Lung microvascular endothelial cell (primary cell): ENCODE results near the gene LRRIQ3. TPM values are rescaled to one million over a fixed set of nuclear protein-coding genes. Genes with fewer than 3 reads are reported as not detected.

Experiments used
- DNase-seq, 2 donors: peaks; one replicate each; pipeline versions ENCODE4 v3.0.0 to v3.0.0-alpha.2; 2010; ENCODE audit warnings: low read depth in 2 of 2
- total RNA-seq: library from RNA; depleted of rRNA; stranded (reverse); fragments of >200 nt; gene quantifications from 2 replicates; pipeline ENCODE4 v1.2.1, GENCODE V29; 2014

The LRRIQ3 gene
- total RNA-seq, 1 donor from 2014 or later: under 0.01 TPM

DNA sequence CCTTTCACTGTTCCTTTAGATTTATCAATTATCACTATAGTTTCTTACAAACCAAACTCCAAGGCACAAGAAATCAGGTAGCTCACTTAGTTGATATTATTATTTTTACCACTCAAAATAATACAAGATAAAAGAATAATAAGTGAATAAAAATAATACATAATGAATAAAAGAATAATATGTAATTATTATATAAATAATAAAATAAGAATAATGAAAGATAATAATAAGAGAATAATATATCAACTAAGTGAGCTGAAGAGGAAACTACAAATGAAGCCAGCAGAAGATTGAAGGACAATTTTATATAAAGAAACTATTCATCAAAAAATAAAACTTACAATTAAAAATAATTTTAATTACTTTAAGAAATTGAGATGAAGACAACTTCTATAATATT lies 90.6 kb downstream of the LRRIQ3 start:
- DNase-seq: no peak

DNA sequence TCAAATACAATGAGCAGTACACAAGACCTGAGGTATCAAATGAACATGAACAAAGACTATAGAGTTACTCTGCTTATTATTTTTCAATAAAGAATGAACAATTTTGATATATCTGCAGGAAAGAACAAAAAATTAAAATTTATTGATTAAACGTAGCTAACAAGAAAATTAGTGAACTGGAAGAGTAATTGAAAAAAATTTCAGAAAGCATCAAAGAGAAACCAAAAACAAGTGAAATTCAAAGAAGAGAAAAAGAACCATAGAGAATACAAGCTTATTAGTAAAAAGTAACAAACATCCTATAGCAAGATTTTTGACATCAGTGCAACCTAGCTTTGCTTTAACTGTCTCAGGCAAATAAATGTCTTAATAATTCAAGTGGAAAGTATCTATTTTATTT lies 106.6 kb downstream of the LRRIQ3 start:
- DNase-seq: no peak

DNA sequence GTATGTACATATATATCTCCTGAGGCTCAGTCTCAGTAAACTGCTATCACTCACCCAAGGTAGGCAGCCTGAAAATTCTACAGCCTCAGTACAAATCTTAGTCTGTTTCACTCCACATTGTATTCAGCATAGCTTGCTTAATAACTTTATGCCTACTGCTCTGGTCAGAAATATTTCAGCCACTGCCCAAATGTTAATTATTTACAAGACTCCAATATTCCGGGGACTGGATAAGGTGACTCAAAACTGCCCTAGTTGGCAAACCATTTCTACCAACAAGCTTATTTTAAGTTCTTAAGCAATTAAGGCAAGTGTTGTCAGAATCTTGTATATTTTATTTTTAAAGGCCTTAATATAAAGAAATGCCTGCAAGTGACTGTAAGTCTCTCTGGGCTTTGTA lies 114.8 kb downstream of the LRRIQ3 start:
- DNase-seq: no peak

DNA sequence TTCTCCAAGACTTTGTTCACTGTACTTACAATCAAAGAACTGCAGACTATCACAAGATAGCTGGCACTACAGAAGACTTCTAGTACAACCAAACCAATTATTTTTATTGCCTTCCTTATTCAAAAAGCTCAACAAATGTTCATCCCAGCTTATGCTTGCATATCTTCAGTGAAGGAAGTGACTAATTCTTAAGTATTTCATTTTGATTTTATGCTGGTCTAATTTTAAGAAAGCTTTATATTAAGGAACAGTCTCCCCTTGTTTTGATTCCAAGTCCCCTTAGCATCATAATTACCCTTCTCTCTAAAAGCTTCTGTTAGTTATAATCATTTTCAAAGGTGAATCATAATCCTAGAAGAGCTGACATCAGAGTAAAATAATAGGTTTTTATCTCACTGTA lies 132.9 kb downstream of the LRRIQ3 start:
- no peak for DNase-seq

DNA sequence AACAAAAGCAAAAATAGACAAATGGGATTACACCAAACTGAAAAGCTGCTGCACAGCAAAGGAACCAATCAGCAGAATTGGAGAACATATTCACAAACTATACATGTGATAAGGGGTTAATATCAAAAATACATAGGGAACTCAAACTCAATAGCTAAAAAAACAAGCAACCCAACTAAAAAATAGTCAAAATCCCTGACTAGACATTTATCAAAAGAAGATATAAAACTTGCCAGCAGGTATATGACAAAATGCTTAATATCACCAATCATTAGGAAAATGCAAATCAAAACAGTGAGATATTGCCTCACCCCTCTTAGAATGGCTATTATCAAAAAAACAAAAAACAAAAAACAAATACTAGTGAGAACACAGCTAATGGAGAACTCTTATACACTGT lies 140.3 kb downstream of the LRRIQ3 start:
- no peak for DNase-seq

DNA sequence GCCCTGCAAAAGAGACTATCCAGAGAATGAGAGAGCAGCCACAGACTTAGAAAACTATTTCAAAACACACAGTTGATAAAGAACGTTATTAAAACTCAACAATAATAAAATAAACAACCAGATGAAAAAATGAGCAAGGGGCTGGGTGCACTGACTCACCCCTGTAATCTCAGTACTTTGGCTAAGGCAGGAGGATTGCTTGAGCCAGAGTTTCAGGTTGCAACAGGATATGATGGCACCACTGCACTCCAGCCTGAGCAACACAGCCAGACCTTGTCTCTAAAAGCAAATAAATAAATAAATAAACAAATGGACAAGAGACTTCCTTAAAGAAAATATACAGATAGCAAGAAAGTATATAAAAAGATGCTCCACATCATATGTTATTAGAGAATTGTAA lies 144.6 kb downstream of the LRRIQ3 start:
- no peak for DNase-seq

DNA sequence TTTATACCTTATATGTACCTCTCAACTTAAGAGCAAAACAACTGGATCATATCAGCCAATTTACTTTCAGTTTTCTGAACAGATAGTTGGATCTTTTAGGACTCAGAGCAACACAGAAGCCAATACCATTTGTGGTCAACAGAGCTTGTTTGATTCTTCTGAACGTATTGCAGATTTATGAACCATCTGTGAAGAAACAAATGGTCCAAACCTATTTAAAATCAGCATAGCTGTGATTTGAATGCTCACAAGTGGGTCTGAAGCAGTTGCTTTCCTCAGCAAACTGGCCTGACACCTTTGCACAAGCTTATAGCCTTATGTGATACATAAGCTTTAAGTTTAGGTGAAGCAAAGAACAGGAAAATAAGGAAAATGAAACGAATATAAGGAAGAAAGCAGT lies 147.6 kb downstream of the LRRIQ3 start:
- DNase-seq: no peak

DNA sequence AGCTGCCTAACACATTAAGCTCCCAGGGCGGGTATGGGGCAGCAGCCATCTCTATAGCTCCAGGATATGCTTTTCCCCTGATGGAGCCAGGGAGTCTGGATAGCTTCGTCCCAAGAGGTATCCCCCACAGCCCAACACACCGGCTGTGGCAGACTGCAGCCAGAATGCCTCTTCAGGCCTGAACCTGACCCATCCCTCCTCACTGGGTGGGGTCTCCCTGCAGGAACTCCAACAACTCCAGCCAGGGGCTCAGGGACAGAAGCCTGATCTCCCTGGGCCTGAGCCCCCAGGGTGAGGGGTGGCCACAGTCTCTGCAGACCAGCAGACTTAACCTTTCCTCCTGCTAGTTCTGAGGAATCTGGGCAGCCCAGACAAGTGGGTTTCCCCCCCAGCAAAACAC lies 159.9 kb downstream of the LRRIQ3 start:
- DNase-seq: no peak

DNA sequence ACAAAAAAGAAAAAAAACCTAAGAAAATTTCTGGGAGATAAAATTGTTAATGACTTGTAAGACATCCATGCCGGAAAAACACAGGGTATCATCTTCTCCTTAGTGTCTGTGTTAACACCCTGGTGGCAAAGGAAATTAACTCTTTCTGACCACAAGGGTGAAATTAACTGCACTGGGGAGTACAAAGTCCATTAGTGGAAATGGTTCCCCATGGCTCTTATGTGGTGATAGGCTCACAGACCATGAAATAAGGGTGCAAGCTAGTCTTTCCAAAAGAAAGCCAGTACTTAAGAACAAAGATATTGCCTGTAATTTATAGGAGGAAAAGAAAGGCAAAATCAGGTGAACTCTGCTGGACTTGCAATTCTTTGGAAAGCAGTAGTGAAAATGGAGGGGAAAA lies 185.4 kb downstream of the LRRIQ3 start:
- DNase-seq: no peak

DNA sequence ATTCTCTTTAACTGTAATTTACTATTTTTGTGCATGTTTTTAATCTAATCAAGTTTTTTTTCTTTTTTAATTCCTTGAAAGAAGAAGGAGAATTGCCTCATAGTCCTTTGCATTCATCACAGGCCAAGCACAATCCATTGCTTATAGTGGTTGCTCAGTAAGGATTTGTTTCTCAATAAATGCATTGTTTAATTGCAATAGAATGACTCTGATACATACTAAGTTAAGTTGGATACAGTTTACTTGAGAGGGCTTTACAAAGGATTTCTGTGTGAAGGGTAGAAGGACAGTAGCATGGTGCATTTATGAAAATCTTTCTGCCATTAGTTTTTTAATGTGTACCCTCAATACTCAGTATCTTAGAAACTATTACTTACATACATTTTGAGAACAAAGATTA lies 186.2 kb downstream of the LRRIQ3 start:
- DNase-seq: no peak

DNA sequence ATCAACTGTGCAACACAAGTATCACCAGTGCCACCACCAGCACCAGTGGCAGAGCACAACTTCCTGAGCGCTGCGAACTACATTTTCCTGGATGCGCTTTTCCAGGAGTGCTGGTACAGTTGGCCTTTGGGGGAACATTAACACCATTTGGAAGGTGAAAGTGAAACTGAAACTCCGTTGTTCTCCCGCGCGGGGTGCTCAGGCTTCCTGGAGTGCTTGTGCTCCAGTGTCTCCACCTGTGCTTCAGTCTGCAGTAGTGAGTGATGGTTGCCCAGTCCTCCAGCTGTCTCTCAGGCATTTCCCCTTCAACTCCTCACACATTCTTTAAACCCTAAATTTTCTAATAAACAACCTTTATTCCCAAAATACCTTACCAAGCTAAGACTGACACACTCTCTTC lies 187.8 kb downstream of the LRRIQ3 start:
- DNase-seq: peak; percentile 1 to 15

DNA sequence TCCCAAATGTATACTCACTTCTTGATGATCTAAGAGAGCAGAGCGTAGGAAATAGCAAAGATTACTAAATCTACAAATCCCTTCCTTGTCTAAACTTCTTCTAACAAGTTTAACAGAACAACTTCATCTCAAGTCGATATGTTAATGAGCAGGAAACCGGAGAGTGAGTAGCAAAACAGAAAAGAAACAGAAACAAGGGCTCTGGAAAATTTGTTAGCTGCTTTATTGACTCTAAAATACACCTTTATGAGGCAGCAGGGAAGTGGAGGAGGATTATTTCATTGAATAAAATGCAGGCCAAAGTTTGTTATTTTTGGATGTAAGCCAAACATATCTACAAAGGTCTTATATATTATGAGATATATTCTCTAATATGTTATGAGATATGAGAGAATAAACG lies 192.4 kb downstream of the LRRIQ3 start:
- DNase-seq: no peak

DNA sequence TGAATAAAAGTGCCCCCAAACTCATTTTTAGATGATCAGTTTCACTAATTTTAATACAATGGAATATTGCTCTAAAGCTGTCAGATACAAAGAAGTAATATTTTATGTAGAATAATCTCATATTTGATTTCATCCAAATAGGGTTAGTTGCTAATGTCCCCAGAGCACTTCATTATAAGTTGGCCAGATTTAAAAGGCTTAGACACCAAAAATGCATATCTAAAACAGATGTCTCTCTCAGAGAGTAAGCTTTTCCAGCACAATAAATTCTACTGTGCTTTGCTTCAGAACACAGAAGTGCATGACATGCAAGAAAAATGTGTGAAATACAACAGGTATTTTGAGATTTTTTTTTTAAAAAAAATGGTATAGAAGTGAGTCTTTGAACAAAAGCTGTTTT lies 194.2 kb downstream of the LRRIQ3 start:
- DNase-seq: no peak

DNA sequence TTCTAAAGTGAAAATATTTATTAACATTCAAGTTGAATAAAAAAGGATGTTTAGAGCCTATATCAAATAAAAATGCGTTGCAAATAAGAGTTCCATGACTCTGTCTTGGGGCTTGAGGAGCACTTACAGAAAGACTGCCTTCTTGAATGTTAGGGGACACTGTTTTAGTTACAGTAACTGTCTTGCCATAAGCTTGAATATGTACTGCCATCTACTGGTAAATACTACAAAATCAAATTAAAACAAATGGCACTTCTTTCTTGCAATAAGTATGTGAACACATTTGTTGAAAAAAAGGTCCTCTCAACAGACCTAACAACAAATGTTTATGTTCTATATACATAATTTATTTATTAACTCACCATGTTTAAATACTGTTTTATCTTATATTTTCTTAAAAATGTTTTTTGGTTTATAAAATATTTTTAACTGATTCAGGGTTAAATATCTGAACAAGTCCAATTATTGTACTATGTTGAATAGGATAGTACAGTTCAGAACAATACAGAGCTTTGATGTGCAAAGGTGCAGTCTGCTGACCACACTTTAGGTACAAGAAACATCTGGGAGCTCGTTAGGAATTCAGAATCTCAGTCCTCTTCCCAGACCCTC lies 199.5 kb downstream of the LRRIQ3 start:
- DNase-seq: peak; percentile 36 to 62

DNA sequence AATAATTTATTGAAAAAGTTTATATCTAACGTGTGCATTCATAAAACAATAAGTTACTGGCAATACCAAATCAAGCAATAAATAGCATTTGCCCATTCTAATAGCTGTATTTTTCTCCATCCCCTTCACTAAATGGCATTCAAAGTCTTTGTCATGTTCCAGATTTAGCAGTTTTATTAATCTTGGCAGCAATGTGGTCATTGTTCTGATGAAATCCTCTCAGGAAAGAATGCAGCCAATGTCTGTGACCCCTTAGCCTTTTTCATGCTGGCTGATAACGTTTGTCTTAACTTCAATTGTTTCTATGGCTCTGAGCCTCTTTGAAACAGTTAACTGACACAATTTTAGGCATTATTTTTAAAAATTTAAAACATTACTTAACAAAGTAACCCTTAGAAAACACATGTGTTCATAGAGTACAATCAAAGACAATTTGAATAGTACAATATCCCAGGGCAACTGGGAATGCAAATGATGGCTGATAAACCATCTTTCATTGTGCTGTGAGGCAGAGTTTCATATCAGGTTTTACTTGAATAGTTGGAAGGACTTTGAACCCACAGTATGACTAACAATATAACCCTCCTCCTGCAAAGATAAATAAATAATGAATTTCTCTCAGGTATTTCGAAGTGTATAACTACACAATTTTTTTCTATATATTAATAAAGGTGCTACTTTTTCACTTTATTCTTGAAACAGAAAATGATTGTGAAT lies 217.5 kb downstream of the LRRIQ3 start:
- DNase-seq: peak in 1 of 2 donors; percentile 90

DNA sequence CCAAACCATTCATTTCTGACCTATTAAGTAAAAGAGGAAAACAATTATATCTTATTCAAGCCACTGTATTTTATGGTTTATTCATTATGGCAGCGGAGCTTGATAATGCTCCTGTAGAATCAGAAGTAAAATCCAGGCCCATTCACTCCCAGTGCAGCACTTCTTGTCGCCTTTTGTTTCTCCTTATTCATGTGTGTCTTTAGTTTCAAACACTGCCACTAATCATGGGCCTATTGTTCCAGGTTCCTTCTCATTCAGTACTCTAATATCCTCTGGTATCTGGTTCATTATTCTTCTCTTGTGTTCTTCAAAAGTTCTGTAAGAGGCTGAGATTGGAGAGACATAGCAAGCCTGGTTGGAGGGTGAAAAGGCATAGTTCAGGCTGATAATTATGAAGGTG lies 218.3 kb downstream of the LRRIQ3 start:
- no peak for DNase-seq

DNA sequence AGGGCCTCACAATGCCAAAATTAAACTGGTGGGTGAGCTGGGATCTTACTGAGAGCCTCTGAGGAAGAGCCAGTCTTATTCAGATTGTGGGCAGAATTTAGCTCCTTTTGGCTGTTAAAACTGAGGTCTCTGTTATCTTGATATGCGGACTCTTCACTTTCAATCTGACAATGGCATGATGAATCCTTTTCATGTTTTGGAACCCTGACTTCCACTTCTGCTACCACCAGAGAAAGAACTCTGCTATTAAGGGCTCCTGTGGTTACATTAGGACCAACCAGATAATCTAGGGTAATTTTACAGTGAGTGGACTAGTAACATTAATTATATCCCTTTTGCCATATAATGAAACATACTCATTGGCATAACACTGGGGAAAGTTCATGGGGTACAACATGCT lies 219.0 kb downstream of the LRRIQ3 start:
- DNase-seq: no peak

Other genes starting within 250 kb of the LRRIQ3 start
- gene FPGT, start 66 bp upstream of the LRRIQ3 start, total RNA-seq: 7.4 and 8.1 TPM in 2 replicates
- gene TNNI3K, start 37.2 kb upstream of the LRRIQ3 start, total RNA-seq: 0.22 TPM in 1 of 2 replicates, not detected in the other